ENCODE results near the gene SRRM4. TPM values are rescaled to one million over a fixed set of nuclear protein-coding genes. Genes with fewer than 3 reads are reported as not detected.

SRRM4 gene
- total and polyA plus RNA-seq, 4 donors: not detected

DNA sequence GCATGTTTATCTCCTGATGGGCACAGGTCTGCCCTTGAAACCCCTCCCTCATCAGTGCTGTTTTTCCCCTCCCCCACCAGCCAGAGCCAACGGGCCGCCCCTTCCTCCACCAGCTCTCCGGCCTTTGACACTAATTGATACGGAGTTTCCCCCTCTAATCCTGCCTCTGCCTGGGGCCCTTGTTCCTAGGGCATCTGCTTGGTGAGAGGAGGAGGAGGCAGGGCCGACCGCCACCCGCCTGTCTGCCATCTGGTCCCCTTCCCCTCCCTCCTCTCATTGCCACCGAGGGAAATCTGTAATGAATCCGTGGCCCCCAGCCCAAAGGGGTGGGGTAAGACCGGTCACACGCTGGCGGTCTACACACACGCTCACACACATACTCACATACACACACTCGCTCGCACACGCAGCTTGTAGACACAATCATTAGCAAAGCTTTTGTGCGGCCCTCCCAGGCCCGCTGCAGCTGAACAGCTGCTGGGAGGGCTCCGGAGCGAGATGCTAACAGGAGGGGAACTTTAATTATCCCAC lies 27.4 kb downstream of the SRRM4 start:
- H3K27me3 ChIP-seq (ENCODE audit: control insufficient read depth in 4 of 4, insufficient read depth in 4 of 4, low read length in 3 of 4): peaks cover 0 to 5% (median 0%) of the 10 kb centered on the region in 4 donors
- no peak overlapping the region for H3K27ac ChIP-seq (ENCODE audit: low read depth in 1 of 2, low read length in 2 of 2)
- H3K4me3 ChIP-seq (ENCODE audit: low read depth in 1 of 3, low read length in 3 of 3): no peak overlapping the region
- DNase-seq (ENCODE audit: low spot score): no peak
- H3K4me1 ChIP-seq (ENCODE audit: control insufficient read depth in 4 of 4, insufficient read depth in 4 of 4, low read length in 3 of 4): peaks cover 0 to 4% (median under 1%) of the 10 kb centered on the region in 4 donors
- no peak overlapping the region for H3K9ac ChIP-seq (ENCODE audit: low read depth in 1 of 2, low read length in 2 of 2)
- WGBS: 13% methylated on average over 20 of the region's 20 CpGs
- no peaks in the 10 kb centered on the region for H3K36me3 ChIP-seq (ENCODE audit: control insufficient read depth in 4 of 4, insufficient read depth in 3 of 4, low read depth in 1 of 4, low read length in 3 of 4)
- peaks cover 0 to 3% (median under 1%) of the 10 kb centered on the region in 4 donors for H3K9me3 ChIP-seq (ENCODE audit: control insufficient read depth in 4 of 4, low read length in 3 of 4)
- no peak for TF ChIP-seq SP1 (IDR thresholded peaks at IDR 0.05)

DNA sequence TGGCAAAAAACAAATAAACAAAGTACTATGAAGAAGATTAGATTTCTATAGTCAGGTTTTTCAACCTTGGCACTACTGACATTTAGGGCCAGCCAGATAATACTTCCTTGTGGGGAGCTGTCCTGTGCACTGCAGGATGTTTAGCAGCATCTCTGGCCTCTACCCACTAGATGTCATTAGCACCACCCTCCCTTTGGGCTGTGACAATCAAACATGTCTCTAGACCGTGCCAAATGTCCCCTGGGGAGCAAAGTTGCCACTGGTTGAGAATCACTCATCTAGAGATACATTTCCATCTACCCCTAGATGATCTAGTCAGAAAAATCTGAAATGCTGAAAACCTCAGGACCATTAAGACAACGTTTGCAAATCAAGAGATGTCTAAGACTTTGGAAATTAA lies 29.9 kb downstream of the SRRM4 start:
- 30% methylated on average over 2 of the region's 2 CpGs for WGBS
- H3K9me3 ChIP-seq (ENCODE audit: control insufficient read depth in 4 of 4, low read length in 3 of 4): peaks cover 0 to 3% (median under 1%) of the 10 kb centered on the region in 4 donors
- no peak overlapping the region for H3K9ac ChIP-seq (ENCODE audit: low read depth in 1 of 2, low read length in 2 of 2)
- no peak overlapping the region for H3K4me3 ChIP-seq (ENCODE audit: low read depth in 1 of 3, low read length in 3 of 3)
- H3K4me1 ChIP-seq (ENCODE audit: control insufficient read depth in 4 of 4, insufficient read depth in 4 of 4, low read length in 3 of 4): peaks cover 0 to 4% (median under 1%) of the 10 kb centered on the region in 4 donors
- H3K36me3 ChIP-seq (ENCODE audit: control insufficient read depth in 4 of 4, insufficient read depth in 3 of 4, low read depth in 1 of 4, low read length in 3 of 4): no peaks in the 10 kb centered on the region
- peaks cover 0 to 5% (median 2%) of the 10 kb centered on the region in 4 donors for H3K27me3 ChIP-seq (ENCODE audit: control insufficient read depth in 4 of 4, insufficient read depth in 4 of 4, low read length in 3 of 4)
- H3K27ac ChIP-seq (ENCODE audit: low read depth in 1 of 2, low read length in 2 of 2): no peak overlapping the region
- no peak for TF ChIP-seq EGR1 (IDR thresholded peaks at IDR 0.05; ENCODE audit: low read depth in 2 of 2)
- TF ChIP-seq JUND (IDR thresholded peaks at IDR 0.05): no peak
- TF ChIP-seq TAF1 (conservative IDR thresholded peaks at IDR 0.05): no peak
- no peak for TF ChIP-seq HNF4G (IDR thresholded peaks at IDR 0.05)
- TF ChIP-seq, protein P1, sequence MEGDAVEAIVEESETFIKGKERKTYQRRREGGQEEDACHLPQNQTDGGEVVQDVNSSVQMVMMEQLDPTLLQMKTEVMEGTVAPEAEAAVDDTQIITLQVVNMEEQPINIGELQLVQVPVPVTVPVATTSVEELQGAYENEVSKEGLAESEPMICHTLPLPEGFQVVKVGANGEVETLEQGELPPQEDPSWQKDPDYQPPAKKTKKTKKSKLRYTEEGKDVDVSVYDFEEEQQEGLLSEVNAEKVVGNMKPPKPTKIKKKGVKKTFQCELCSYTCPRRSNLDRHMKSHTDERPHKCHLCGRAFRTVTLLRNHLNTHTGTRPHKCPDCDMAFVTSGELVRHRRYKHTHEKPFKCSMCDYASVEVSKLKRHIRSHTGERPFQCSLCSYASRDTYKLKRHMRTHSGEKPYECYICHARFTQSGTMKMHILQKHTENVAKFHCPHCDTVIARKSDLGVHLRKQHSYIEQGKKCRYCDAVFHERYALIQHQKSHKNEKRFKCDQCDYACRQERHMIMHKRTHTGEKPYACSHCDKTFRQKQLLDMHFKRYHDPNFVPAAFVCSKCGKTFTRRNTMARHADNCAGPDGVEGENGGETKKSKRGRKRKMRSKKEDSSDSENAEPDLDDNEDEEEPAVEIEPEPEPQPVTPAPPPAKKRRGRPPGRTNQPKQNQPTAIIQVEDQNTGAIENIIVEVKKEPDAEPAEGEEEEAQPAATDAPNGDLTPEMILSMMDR (IDR thresholded peaks at IDR 0.05; ENCODE audit: low read depth, low read length, missing input control): no peak
- TF ChIP-seq RXRA (IDR thresholded peaks at IDR 0.05): no peak
- no peak for DNase-seq (ENCODE audit: low spot score)

DNA sequence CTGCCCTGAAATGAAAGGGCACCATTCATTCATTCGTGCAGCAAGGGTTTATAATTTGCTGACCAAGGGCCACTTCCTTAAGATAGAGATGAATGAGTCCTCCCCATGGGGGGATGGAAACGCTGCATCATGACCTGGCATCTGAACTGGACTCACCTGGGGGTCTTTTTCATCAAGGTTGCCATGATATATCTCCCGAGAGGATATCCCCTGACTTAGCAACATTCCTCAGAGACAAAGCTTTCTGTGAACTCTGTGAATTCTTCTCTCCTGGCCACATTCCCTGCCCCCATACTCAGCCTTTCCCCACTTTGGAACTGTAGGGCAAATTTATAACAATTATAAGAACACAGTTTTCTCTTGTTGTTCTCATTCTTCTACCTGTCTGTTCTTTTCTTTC lies 30.8 kb downstream of the SRRM4 start:
- no peak for DNase-seq (ENCODE audit: low spot score)
- Histone ChIP-seq H3K36me3 (ENCODE audit: control insufficient read depth in 4 of 4, insufficient read depth in 3 of 4, low read depth in 1 of 4, low read length in 3 of 4) (no peaks in the 10 kb centered on the region), H3K27ac (ENCODE audit: low read depth in 1 of 2, low read length in 2 of 2) (no peak overlapping the region), H3K9ac (ENCODE audit: low read depth in 1 of 2, low read length in 2 of 2) (no peak overlapping the region), H3K4me3 (ENCODE audit: low read depth in 1 of 3, low read length in 3 of 3) (no peak overlapping the region), H3K27me3 (ENCODE audit: control insufficient read depth in 4 of 4, insufficient read depth in 4 of 4, low read length in 3 of 4) (peaks cover 0 to 5% (median 3%) of the 10 kb centered on the region in 4 donors), H3K9me3 (ENCODE audit: control insufficient read depth in 4 of 4, low read length in 3 of 4) (peaks cover 0 to 3% (median under 1%) of the 10 kb centered on the region in 4 donors), H3K4me1 (ENCODE audit: control insufficient read depth in 4 of 4, insufficient read depth in 4 of 4, low read length in 3 of 4) (peaks cover 0 to 4% (median under 1%) of the 10 kb centered on the region in 4 donors)
- no peak for TF ChIP-seq SP1 (IDR thresholded peaks at IDR 0.05)
- TF ChIP-seq TAF1 (conservative IDR thresholded peaks at IDR 0.05): no peak
- TF ChIP-seq NR2F2 (IDR thresholded peaks at IDR 0.05): no peak
- TF ChIP-seq, protein P2, sequence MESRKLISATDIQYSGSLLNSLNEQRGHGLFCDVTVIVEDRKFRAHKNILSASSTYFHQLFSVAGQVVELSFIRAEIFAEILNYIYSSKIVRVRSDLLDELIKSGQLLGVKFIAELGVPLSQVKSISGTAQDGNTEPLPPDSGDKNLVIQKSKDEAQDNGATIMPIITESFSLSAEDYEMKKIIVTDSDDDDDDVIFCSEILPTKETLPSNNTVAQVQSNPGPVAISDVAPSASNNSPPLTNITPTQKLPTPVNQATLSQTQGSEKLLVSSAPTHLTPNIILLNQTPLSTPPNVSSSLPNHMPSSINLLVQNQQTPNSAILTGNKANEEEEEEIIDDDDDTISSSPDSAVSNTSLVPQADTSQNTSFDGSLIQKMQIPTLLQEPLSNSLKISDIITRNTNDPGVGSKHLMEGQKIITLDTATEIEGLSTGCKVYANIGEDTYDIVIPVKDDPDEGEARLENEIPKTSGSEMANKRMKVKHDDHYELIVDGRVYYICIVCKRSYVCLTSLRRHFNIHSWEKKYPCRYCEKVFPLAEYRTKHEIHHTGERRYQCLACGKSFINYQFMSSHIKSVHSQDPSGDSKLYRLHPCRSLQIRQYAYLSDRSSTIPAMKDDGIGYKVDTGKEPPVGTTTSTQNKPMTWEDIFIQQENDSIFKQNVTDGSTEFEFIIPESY (IDR thresholded peaks at IDR 0.05): no peak
- no peak for TF ChIP-seq HNF4G (IDR thresholded peaks at IDR 0.05)
- TF ChIP-seq GABPA (IDR thresholded peaks at IDR 0.05 in 1 of 2, conservative IDR thresholded peaks at IDR 0.05 in 1 of 2): no peak
- TF ChIP-seq EGR1 (IDR thresholded peaks at IDR 0.05; ENCODE audit: low read depth in 2 of 2): no peak
- no peak for TF ChIP-seq RAD21 (IDR thresholded peaks at IDR 0.05)
- TF ChIP-seq, protein P3, sequence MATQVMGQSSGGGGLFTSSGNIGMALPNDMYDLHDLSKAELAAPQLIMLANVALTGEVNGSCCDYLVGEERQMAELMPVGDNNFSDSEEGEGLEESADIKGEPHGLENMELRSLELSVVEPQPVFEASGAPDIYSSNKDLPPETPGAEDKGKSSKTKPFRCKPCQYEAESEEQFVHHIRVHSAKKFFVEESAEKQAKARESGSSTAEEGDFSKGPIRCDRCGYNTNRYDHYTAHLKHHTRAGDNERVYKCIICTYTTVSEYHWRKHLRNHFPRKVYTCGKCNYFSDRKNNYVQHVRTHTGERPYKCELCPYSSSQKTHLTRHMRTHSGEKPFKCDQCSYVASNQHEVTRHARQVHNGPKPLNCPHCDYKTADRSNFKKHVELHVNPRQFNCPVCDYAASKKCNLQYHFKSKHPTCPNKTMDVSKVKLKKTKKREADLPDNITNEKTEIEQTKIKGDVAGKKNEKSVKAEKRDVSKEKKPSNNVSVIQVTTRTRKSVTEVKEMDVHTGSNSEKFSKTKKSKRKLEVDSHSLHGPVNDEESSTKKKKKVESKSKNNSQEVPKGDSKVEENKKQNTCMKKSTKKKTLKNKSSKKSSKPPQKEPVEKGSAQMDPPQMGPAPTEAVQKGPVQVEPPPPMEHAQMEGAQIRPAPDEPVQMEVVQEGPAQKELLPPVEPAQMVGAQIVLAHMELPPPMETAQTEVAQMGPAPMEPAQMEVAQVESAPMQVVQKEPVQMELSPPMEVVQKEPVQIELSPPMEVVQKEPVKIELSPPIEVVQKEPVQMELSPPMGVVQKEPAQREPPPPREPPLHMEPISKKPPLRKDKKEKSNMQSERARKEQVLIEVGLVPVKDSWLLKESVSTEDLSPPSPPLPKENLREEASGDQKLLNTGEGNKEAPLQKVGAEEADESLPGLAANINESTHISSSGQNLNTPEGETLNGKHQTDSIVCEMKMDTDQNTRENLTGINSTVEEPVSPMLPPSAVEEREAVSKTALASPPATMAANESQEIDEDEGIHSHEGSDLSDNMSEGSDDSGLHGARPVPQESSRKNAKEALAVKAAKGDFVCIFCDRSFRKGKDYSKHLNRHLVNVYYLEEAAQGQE (IDR thresholded peaks at IDR 0.05): no peak
- no peak for TF ChIP-seq JUND (IDR thresholded peaks at IDR 0.05)
- no peak for TF ChIP-seq FOXA2 (IDR thresholded peaks at IDR 0.05)
- TF ChIP-seq, protein P4, sequence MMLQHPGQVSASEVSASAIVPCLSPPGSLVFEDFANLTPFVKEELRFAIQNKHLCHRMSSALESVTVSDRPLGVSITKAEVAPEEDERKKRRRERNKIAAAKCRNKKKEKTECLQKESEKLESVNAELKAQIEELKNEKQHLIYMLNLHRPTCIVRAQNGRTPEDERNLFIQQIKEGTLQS (IDR thresholded peaks at IDR 0.05): no peak
- TF ChIP-seq FOXA1 (IDR thresholded peaks at IDR 0.05): no peak
- TF ChIP-seq HNF4A (conservative IDR thresholded peaks at IDR 0.05): no peak
- TF ChIP-seq, protein P1 (IDR thresholded peaks at IDR 0.05; ENCODE audit: low read depth, low read length, missing input control): no peak
- TF ChIP-seq YY1 (IDR thresholded peaks at IDR 0.05): no peak
- TF ChIP-seq, protein P5, sequence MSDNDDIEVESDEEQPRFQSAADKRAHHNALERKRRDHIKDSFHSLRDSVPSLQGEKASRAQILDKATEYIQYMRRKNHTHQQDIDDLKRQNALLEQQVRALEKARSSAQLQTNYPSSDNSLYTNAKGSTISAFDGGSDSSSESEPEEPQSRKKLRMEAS (IDR thresholded peaks at IDR 0.05): no peak
- 49% methylated on average over 3 of the region's 3 CpGs for WGBS

All from liver (tissue), 9 donors.